ENCODE results near the gene CNOT3.
"Not testable (repeated sequence)": the region's sequence is repeated elsewhere in the genome, so short reads cannot be mapped to it uniquely, and the experiment has no call there.

The CNOT3 gene

GRCh38 chr19:54162884-54163283 is 25.3 kb downstream of the CNOT3 start:
- no peak overlapping the region for H3K27ac ChIP-seq
- no peak for TF ChIP-seq CTCF (IDR thresholded peaks at IDR 0.05)
- DNase-seq (ENCODE audit: low spot score) = no peak
- peak overlapping the region; percentile 57 for H3K4me3 ChIP-seq

GRCh38 chr19:54164369-54165068 is 27.0 kb downstream of the CNOT3 start:
- TF ChIP-seq CTCF (IDR thresholded peaks at IDR 0.05) = no peak
- Histone ChIP-seq H3K4me3 (peak overlapping the region; percentile 51), H3K27ac (no peak overlapping the region)
- DNase-seq (ENCODE audit: low spot score) = no peak

DNA sequence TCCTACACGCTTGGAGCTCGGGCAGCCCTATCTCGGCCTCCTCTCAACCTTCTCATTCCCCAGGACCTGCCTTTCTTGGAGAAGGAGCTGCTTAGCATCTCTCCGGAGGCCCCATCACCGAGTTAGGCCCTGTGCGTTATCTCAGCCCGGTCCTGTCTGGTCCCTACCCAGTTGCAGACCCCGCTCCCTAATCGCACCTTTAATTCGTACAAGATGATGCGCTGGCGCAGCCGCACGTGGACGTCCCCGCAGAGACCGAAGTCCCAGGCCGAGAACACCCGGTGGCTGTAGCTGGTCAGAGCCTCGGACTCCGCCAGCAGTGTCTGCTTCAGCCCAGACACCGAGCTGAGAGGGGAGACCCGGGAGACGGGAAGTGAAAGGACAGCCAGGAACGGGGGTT is 27.7 kb downstream of the CNOT3 start:
- Histone ChIP-seq H3K4me3 (no peak overlapping the region), H3K27ac (no peak overlapping the region)
- DNase-seq (ENCODE audit: low spot score) = no peak
- no peak for TF ChIP-seq CTCF (IDR thresholded peaks at IDR 0.05)

GRCh38 chr19:54168174-54168917 is 30.8 kb downstream of the CNOT3 start:
- TF ChIP-seq CTCF (IDR thresholded peaks at IDR 0.05) = peak; percentile 77
- DNase-seq (ENCODE audit: low spot score) = peak; percentile 88
- Histone ChIP-seq H3K4me3 (no peak overlapping the region), H3K27ac (no peak overlapping the region)

- Histone ChIP-seq H3K27ac (no peak overlapping the region), H3K4me3 (no peak overlapping the region)
- TF ChIP-seq CTCF (IDR thresholded peaks at IDR 0.05) = no peak
- no peak for DNase-seq (ENCODE audit: low spot score)
Observed at GRCh38 chr19:54169149-54169740, 31.7 kb downstream of the CNOT3 start.

DNA sequence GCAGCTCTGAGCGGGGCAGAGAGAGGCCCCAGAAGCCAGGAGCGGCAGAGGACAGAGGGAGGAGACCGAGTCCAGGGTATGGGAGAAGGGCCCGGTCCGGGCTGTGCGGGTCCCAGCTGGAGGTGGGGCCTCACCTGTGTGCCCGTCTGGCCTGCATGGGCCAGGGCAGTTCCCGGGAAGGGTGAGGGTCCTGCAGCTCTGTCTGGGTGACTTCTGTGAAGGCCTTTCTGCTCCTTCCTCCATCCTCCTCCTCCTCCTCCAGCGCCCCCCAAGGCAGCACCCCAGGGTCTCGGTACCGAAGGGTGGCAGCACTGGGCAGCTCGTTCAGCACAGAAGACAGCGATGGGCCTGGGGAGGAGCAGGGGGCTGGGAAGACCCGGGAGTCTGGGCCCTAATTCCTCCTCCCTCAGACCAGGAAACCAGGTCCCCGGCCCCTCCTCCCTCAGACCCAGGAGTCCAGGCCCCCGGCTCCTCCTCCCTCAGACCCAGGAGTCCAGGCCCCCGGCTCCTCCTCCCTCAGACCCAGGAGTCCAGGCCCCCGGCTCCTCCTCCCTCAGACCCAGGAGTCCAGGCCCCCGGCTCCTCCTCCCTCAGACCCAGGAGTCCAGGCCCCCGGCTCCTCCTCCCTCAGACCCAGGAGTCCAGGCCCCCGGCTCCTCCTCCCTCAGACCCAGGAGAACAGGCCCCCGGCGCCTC is 34.3 kb downstream of the CNOT3 start:
- not testable (repeated sequence) for H3K27ac ChIP-seq; DNase-seq (ENCODE audit: low spot score); H3K4me3 ChIP-seq

Data from coronary artery (tissue), 2 donors.